Measurements from ENCODE around the gene SP100.
"Not testable (repeated sequence)": the region's sequence is repeated elsewhere in the genome, so short reads cannot be mapped to it uniquely, and the experiment has no call there.

Gene SP100

DNA sequence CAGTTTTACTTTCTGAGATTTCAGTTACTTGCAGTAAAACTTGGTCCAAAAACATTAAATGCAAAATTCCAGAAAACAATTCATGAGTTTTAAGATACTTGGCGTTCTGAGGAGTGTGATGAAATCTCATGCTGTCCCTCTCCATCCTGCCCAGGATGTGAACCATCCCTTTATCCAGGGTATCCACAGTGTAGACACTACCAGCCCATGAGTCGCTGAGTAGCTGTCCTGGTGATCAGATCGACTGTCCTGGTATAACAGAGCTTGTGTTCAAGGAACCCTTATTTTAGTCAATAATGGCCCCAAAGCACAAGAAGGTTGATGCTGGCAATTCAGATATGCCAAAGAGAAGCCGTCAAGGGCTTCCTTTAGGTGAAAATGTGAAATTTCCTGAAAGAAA, 3.2 kb downstream of the SP100 start:
- no peak for DNase-seq (ENCODE audit: low spot score)

DNA sequence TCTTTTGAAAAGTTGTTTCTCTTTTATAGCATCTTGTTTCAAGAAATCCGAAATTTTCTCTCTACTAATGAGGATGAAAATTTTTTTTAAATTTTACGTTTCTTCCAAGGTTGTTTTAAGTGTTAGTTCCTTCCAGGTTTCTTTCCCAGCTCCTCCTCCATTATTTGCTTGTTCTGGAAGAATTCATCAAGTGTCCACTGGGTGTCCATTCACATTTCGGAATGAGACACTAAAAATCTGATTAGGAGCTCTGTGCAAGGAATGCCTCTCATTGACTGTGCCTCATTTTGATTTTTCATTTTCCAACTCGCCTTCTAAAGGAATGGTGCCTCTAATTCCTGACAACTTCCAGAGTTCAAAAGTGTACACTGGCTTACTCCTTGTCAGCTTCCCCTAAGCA, 6.1 kb downstream of the SP100 start:
- DNase-seq (ENCODE audit: low spot score): no peak

- no peak for DNase-seq (ENCODE audit: low spot score)
Observed at GRCh38 chr2:230423851-230424458, 8.0 kb downstream of the SP100 start.

GRCh38 chr2:230425377-230425776, 9.4 kb downstream of the SP100 start:
- no peak for DNase-seq (ENCODE audit: low spot score)

GRCh38 chr2:230429513-230429912, 13.5 kb downstream of the SP100 start:
- no peak for DNase-seq (ENCODE audit: low spot score)

- DNase-seq (ENCODE audit: low spot score): no peak
Observed at GRCh38 chr2:230430957-230431910, 15.2 kb downstream of the SP100 start.

DNA sequence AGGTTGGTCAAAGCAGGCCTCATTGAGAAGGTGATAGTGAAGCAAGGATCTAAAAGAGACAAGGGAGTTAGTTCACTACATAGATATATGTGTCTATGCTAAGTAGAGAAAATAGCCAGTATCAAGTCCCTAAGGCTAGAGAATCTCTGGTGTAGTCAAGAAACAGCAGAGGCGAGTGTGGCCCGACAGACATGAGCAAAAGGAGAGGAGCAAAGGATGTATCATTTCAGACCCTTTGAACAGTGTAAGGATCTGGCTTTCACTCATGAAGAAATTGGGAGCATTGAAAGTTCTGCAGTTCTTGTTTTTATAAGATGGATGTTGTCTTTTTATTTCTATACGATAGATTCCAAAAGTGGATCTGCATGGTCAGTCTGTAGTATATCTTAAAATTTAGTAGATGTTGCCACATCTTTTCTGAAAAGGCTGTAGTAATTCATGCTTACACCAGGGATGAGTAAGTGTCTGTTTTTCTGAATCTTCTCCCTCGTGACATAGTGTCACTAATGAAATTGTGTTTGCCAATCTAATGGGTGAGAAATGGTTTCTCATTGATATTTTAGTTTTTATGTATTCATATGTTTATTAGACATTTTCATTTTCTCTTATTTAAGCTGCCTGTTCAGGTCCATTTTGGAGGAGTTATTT, 18.8 kb downstream of the SP100 start:
- no peak for DNase-seq (ENCODE audit: low spot score)

GRCh38 chr2:230435431-230435830, 19.4 kb downstream of the SP100 start:
- DNase-seq (ENCODE audit: low spot score): no peak

DNA sequence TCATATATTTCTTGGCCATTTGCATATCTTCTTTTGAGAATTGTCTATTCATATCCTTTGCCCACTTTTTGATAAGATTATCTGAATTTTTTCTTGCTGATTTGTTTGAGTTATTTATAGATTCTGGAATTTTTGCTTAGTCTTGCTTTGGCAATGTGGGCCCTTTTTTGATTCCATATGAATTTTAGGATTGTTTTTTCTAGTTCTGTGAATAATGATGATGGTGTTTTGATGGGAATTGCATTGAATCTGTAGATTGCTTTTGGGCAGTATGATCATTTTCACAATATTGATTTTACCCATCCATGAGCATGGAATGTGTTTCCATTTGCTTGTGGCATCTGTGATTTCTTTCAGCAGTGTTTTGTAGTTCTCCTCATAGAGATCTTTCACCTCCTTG, 23.1 kb downstream of the SP100 start:
- not testable (repeated sequence) for DNase-seq (ENCODE audit: low spot score)

GRCh38 chr2:230439590-230439989, 23.6 kb downstream of the SP100 start:
- no peak for DNase-seq (ENCODE audit: low spot score)

DNA sequence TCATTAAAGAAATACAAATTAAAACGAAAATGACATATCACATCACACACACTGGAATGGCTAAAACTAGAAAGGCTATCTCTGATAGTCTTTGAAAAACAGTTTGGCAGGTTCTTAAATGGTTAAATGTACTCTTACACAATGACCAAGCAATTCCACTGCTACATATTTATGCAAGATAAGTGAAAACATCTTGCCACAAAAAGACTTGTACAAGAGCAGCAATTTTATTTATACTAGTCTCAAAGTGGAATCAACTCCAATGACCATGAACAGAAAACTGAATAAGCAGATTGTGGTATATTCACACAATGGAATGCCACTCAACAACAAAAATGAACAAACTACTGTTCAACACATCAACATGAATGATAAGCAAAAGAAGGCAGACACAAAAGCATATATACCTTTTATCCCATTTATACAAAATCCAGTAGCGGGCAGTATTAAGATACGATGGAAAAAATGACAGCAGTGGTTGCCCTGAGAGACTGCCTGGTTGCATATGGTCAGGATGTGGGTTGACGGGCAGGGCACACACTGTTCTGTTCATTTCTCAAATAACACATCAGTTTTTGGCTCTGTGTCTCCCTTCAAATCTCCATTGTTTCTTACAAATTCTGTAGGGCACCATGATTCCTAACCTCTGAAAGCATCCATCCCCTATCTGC, 25.4 kb downstream of the SP100 start:
- DNase-seq (ENCODE audit: low spot score): no peak

DNA sequence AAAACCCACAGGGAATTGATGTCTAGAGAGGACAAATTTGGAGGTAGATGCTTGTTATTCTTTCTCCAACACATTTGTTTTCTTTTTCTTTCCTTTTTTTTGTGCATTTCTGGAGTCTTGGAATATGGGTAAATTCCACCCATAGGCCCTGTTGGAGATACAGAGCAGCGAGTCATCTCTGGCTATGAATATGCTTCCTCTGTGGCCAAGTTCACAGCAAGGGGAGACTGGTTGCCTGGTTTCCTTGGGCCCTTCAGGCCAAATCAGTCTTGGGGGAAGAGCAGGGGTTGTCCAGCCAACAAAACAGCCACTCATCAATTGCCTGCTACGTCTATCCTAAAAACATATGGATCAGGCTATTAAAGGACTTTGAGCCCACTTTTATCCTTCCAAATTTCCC, 27.5 kb downstream of the SP100 start:
- DNase-seq (ENCODE audit: low spot score): no peak

GRCh38 chr2:230444832-230445231, 28.8 kb downstream of the SP100 start:
- DNase-seq (ENCODE audit: low spot score): no peak

DNA sequence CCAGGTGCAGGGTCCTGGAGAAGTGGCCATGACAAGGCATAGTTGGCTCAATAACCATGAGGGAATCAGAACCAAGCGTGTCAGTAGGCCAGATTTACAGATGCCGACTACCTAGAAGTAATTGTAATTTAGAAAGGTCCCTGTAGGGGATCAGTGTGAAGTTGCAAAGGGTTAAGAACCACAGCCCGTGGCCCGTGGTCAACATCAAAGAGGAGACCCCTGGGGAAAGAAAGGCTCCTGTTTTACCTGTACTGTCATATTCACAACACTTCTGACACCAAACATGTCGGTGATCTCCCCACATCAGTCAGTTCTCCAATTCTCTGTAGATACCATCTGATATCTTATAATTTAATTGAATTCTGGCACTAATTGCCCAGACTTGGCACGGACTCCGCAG, 31.0 kb downstream of the SP100 start:
- no peak for DNase-seq (ENCODE audit: low spot score)

GRCh38 chr2:230447455-230448451, 31.8 kb downstream of the SP100 start:
- DNase-seq (ENCODE audit: low spot score): no peak

- no peak for DNase-seq (ENCODE audit: low spot score)
Observed at GRCh38 chr2:230449901-230450467, 34.0 kb downstream of the SP100 start.

GRCh38 chr2:230453006-230453405, 37.0 kb downstream of the SP100 start:
- no peak for DNase-seq (ENCODE audit: low spot score)

GRCh38 chr2:230455005-230455684, 39.1 kb downstream of the SP100 start:
- no peak for DNase-seq (ENCODE audit: low spot score)

GRCh38 chr2:230457073-230457768, 41.2 kb downstream of the SP100 start:
- DNase-seq (ENCODE audit: low spot score): no peak

DNA sequence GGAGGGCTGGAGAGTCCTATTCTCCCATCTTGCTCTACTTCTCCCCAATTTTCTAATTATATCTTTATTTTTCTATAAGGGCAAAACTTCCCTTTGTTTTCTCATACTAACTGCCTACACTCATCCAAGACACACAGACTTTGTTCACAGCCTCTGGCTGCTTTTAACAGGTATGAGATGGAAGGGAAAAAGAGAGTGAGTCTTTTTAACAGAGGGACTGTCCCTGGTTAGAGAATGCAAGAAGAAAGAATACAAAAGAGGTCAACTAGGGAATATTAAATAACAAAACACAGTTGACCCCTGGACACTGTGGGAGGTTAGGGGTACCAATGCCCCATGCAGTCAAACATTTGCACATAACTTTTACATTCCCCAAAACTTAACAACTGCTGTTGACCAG, 41.8 kb downstream of the SP100 start:
- DNase-seq (ENCODE audit: low spot score): no peak
